Epithelial cell of esophagus (primary cell): ENCODE measurements around the gene RFX2.

Experiments used
- DNase-seq: peaks from one replicate; pipeline ENCODE4 v3.0.0; 2010; ENCODE audit warnings: low read depth
- H3K4me3 ChIP-seq: 2 replicates; pipeline ENCODE4 v1.5.1; 2011; ENCODE audit warnings: mild to moderate bottlenecking, low read length, control low read depth
- CTCF ChIP-seq: IDR thresholded peaks from 2 replicates; pipeline ENCODE4 v1.5.1; 2011; ENCODE audit warnings: low read depth, mild to moderate bottlenecking, low read length, control low read depth, inconsistent platforms; ENCODE audit not compliant: insufficient read depth; ENCODE audit errors: missing control alignments

RFX2 gene

GRCh38 chr19:6021878-6022569, 88.3 kb downstream of the RFX2 start:
- peak; percentile 68 for TF ChIP-seq CTCF
- peak; percentile 72 for DNase-seq
- no peak overlapping the region for H3K4me3 ChIP-seq

GRCh38 chr19:6020972-6021805, 89.1 kb downstream of the RFX2 start:
- TF ChIP-seq CTCF = no peak
- H3K4me3 ChIP-seq = no peak overlapping the region

GRCh38 chr19:6020166-6020882, 90.0 kb downstream of the RFX2 start:
- H3K4me3 ChIP-seq = no peak overlapping the region
- TF ChIP-seq CTCF = no peak
- DNase-seq = peak; percentile 47

More at GRCh38 chr19:6020972-6021805, 89.1 kb downstream of the RFX2 start:
- peak; percentile 14 for DNase-seq

- no peak for DNase-seq
- TF ChIP-seq CTCF = no peak
- H3K4me3 ChIP-seq = no peak overlapping the region
Observed at GRCh38 chr19:6018786-6019185, 91.5 kb downstream of the RFX2 start.

GRCh38 chr19:6017576-6017975, 92.7 kb downstream of the RFX2 start:
- no peak for TF ChIP-seq CTCF
- no peak for DNase-seq
- no peak overlapping the region for H3K4me3 ChIP-seq

- no peak overlapping the region for H3K4me3 ChIP-seq
- no peak for DNase-seq
- TF ChIP-seq CTCF = no peak
Observed at GRCh38 chr19:6015841-6016545, 94.3 kb downstream of the RFX2 start.
